HCT116 (cell line): Measurements from ENCODE around the gene INPP5E. TPM values are rescaled to one million over a fixed set of nuclear protein-coding genes. Genes with fewer than 3 reads are reported as not detected.

Experiments
- ATAC-seq: fragments of 200-7000 bp; cut with Tn5 transposase; 2 replicates; pipeline ENCODE4 v1.9.1; 2020; ENCODE audit warnings: mild to moderate bottlenecking, moderate library complexity
- BruUV-seq: library from RNA; stranded (reverse); fragments of 400-500 nt; replicated peaks from 2 replicates; lab custom pipeline; 2021; lab: Mats Ljungman, UMichigan
- CTCF ChIA-PET: fragments of 300-600 bp; sonication (Branson Sonifier 250); formaldehyde crosslinking; loops from one replicate; lab custom pipeline; 2021; ENCODE audit warnings: antibody characterized with exemption; lab: Charles Lee
- POLR2A ChIA-PET: fragments of 300-600, 350-600 bp; sonication (Branson Sonifier 250); formaldehyde crosslinking; loops from one replicate; lab custom pipeline; 2021; ENCODE audit warnings: antibody characterized with exemption; lab: Charles Lee
- RAD21 ChIA-PET, 2 experiments: fragments of 300-600 bp; sonication (Branson Sonifier 250); formaldehyde crosslinking; loops; one replicate each; lab custom pipeline; 2023; ENCODE audit warnings: low total read pairs in 2 of 2; ENCODE audit not compliant: uncharacterized antibody in 2 of 2, unreplicated experiment in 2 of 2, low non-redundant PET in 1 of 2; lab: Charles Lee
- DNase-seq: peaks from one replicate; pipeline ENCODE4 v3.0.0-alpha.2; 2010; ENCODE audit warnings: low read depth, low spot score
- H2AFZ ChIP-seq: fragments of 200-600 bp; shearing (Covaris generic), sonication (generic); 2 replicates; pipeline ENCODE4 v1.6.1; 2017; ENCODE audit warnings: low read depth, mixed run types, mixed read lengths, antibody characterized with exemption, low read length; ENCODE audit not compliant: poor library complexity, severe bottlenecking
- H3K27ac ChIP-seq: 2 replicates; pipeline ENCODE4 v1.5.1; 2012; ENCODE audit warnings: low read depth, low read length
- H3K27me3 ChIP-seq: fragments of 200-600 bp; sonication (generic); 2 replicates; pipeline ENCODE4 v1.6.1; 2016; ENCODE audit warnings: mixed run types, low read length, mixed read lengths; ENCODE audit not compliant: insufficient read depth
- H3K36me3 ChIP-seq, 2 experiments: fragments of 200-500 bp in 1 of 2; fragments of 200-600 bp in 1 of 2; sonication (Bioruptor generic) in 1 of 2; sonication (generic) in 1 of 2; 2 replicates each; pipeline versions ENCODE4 v1.5.1 to v1.6.1; 2014 to 2016; ENCODE audit warnings: low read length in 2 of 2, inconsistent platforms in 1 of 2, mixed read lengths in 1 of 2, mixed run types in 1 of 2; ENCODE audit not compliant: insufficient read depth in 2 of 2, control insufficient read depth in 1 of 2
- H3K4me1 ChIP-seq, 2 experiments: fragments of 200-600 bp in 1 of 2; sonication (generic) in 1 of 2; 2 replicates each; pipeline versions ENCODE4 v1.5.1 to v1.6.1; 2012 to 2017; ENCODE audit warnings: low read length in 2 of 2, inconsistent platforms in 1 of 2, mild to moderate bottlenecking in 1 of 2, mixed read lengths in 1 of 2, mixed run types in 1 of 2, moderate library complexity in 1 of 2; ENCODE audit not compliant: insufficient read depth in 2 of 2, control insufficient read depth in 1 of 2
- H3K4me2 ChIP-seq: fragments of 200-600 bp; sonication (generic); 2 replicates; pipeline ENCODE4 v1.6.1; 2017; ENCODE audit warnings: mixed run types, low read length, mixed read lengths
- H3K4me3 ChIP-seq, 2 experiments: fragments of 200-600 bp in 1 of 2; sonication (generic) in 1 of 2; replicated peaks in 1 of 2; 2 replicates each; pipeline ENCODE4 v1.5.1; 2011 to 2016; ENCODE audit warnings: low read length in 2 of 2, control low read depth in 1 of 2, low read depth in 1 of 2, mild to moderate bottlenecking in 1 of 2, mixed read lengths in 1 of 2, mixed run types in 1 of 2
- H3K79me2 ChIP-seq: fragments of 200-600 bp; sonication (generic); 2 replicates; pipeline ENCODE4 v1.6.1; 2017; ENCODE audit warnings: mild to moderate bottlenecking, mixed run types, low read length, moderate library complexity, mixed read lengths; ENCODE audit not compliant: insufficient read depth
- H3K9ac ChIP-seq: fragments of 200-600 bp; sonication (generic); 2 replicates; pipeline ENCODE4 v1.6.1; 2016; ENCODE audit warnings: low read length, mixed read lengths
- H3K9me2 ChIP-seq: fragments of 200-600 bp; sonication (generic), shearing (Covaris generic); 2 replicates; pipeline ENCODE4 v1.6.1; 2017; ENCODE audit warnings: mixed run types, mild to moderate bottlenecking, moderate library complexity; ENCODE audit not compliant: insufficient read depth
- H3K9me3 ChIP-seq, 2 experiments: fragments of 200-500 bp in 1 of 2; fragments of 200-600 bp in 1 of 2; sonication (Bioruptor generic) in 1 of 2; sonication (generic) in 1 of 2; 2 replicates each; pipeline ENCODE4 v1.6.1; 2014 to 2017; ENCODE audit warnings: low read length in 2 of 2, mixed read lengths in 2 of 2, inconsistent platforms in 1 of 2, low read depth in 1 of 2, mild to moderate bottlenecking in 1 of 2, mixed run types in 1 of 2, moderate library complexity in 1 of 2; ENCODE audit not compliant: control insufficient read depth in 1 of 2, insufficient read depth in 1 of 2
- H4K20me1 ChIP-seq: fragments of 200-600 bp; sonication (generic), shearing (Covaris generic); 2 replicates; pipeline ENCODE4 v1.6.1; 2017; ENCODE audit warnings: mixed run types, mild to moderate bottlenecking, moderate library complexity; ENCODE audit not compliant: insufficient read depth
- ATF3 ChIP-seq: IDR thresholded peaks from 2 replicates; pipeline ENCODE4 v1.6.1; 2012
- CBX3 ChIP-seq: IDR thresholded peaks from 2 replicates; pipeline ENCODE4 v1.6.1; 2012; ENCODE audit warnings: low read depth
- CEBPB ChIP-seq: IDR thresholded peaks from 2 replicates; pipeline ENCODE4 v1.6.1; 2012; ENCODE audit warnings: low read depth
- JUND ChIP-seq: IDR thresholded peaks from 2 replicates; pipeline ENCODE4 v1.6.1; 2012
- POLR2A ChIP-seq: IDR thresholded peaks from 2 replicates; pipeline ENCODE4 v1.7.0; 2011; ENCODE audit warnings: borderline replicate concordance; ENCODE audit not compliant: insufficient read depth, insufficient read length; ENCODE audit errors: extremely low read depth
- POLR2AphosphoS5 ChIP-seq: IDR thresholded peaks from 2 replicates; pipeline ENCODE4 v1.6.1; 2011; ENCODE audit warnings: mild to moderate bottlenecking, low read depth, low read length, moderate library complexity
- RAD21 ChIP-seq: IDR thresholded peaks from 2 replicates; pipeline ENCODE4 v1.6.1; 2012; ENCODE audit warnings: low read depth, mild to moderate bottlenecking
- SIN3A ChIP-seq: IDR thresholded peaks from 2 replicates; pipeline ENCODE4 v1.6.1; 2012; ENCODE audit warnings: low read depth
- ZFX ChIP-seq: fragments of 450-650 bp; IDR thresholded peaks from 2 replicates; pipeline ENCODE4 v1.6.1; 2017
- ZNF274 ChIP-seq: fragments of 200-500 bp; sonication (Bioruptor generic); IDR thresholded peaks from 2 replicates; pipeline ENCODE4 v1.6.1; 2014; ENCODE audit warnings: mild to moderate bottlenecking, low read depth, low read length, inconsistent platforms
- intact Hi-C: fragments of 100-400 bp; cut with micrococcal nuclease; formaldehyde crosslinking; loops from 2 replicates; pipeline ENCODE4 v1.10.0; 2022
- total RNA-seq: library from RNA; stranded (reverse); gene quantifications from one replicate; pipeline ENCODE4 v1.2.1, GENCODE V29; 2021; ENCODE audit not compliant: unreplicated experiment

INPP5E gene
- total RNA-seq, 1 experiment from 2014 or later = 23.8 TPM

DNA sequence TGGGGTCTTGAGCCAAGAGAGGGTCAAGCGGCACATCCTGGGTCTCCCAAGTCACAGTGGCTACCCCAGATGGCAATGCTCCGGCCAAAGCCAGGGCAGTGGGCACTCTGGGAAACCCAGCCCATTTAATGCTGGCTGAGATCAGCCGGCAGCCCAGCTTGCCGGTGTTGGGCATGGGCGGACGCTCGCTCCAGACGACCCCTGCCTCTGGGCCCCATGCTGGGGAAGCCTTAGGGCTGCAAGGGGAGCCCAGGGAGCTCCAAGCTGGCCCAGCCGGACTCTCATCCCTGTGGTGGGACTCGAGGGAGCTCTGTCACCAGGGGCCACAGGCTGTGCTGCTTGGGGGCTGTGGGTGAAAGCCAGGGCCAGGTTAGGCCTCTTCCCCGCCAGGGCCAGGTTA is 60.2 kb downstream of the INPP5E start:
- no peaks in the 10 kb centered on the region for H3K27me3 ChIP-seq
- H4K20me1 ChIP-seq = no peaks in the 10 kb centered on the region
- no peak overlapping the region for H3K9ac ChIP-seq
- CTCF ChIA-PET = no interaction called here
- RAD21 ChIA-PET = no interaction called here
- H2AFZ ChIP-seq = no peak overlapping the region
- DNase-seq = no peak
- H3K4me3 ChIP-seq = no peak overlapping the region
- TF ChIP-seq ATF3 (no peak), SIN3A (no peak), JUND (no peak), CEBPB (no peak), ZNF274 (no peak), POLR2AphosphoS5 (no peak), POLR2A (no peak)
- TF ChIP-seq, all 23 proteins: peak for 0
- Histone ChIP-seq H3K4me2 (no peak overlapping the region), H3K4me1 (no peaks in the 10 kb centered on the region), H3K9me2 (no peaks in the 10 kb centered on the region), H3K27ac (no peak overlapping the region), H3K36me3 (peaks cover 10 to 14% of the 10 kb centered on the region in 2 experiments; a peak in 3 of 4 replicates), H3K9me3 (no peaks in the 10 kb centered on the region), H3K79me2 (no peaks in the 10 kb centered on the region)
- no TSS peak for BruUV-seq
- intact Hi-C loops = no loop called here
- POLR2A ChIA-PET = no interaction called here
- ATAC-seq = no peak

- ChIA-PET RAD21 (no interaction called here), CTCF (no interaction called here), POLR2A (no interaction called here)
- no peak for TF ChIP-seq CBX3
- TF ChIP-seq ZFX = no peak
- no peak for TF ChIP-seq ZNF274
- TF ChIP-seq RAD21 = no peak
- TF ChIP-seq JUND = no peak
- H3K4me2 ChIP-seq = no peak overlapping the region
- no peaks in the 10 kb centered on the region for H3K9me3 ChIP-seq
- H3K4me3 ChIP-seq = no peak overlapping the region
- H2AFZ ChIP-seq = no peak overlapping the region
- no peaks in the 10 kb centered on the region for H3K9me2 ChIP-seq
- no peaks in the 10 kb centered on the region for H3K79me2 ChIP-seq
- no peaks in the 10 kb centered on the region for H3K4me1 ChIP-seq
- no peak for ATAC-seq
- no peaks in the 10 kb centered on the region for H4K20me1 ChIP-seq
- no peaks in the 10 kb centered on the region for H3K27me3 ChIP-seq
- DNase-seq = no peak
- H3K27ac ChIP-seq = no peak overlapping the region
- BruUV-seq = no TSS peak
- peaks cover 6 to 10% of the 10 kb centered on the region in 2 experiments; a peak in 3 of 4 replicates for H3K36me3 ChIP-seq
- intact Hi-C loops = no loop called here
- no peak overlapping the region for H3K9ac ChIP-seq
Observed at GRCh38 chr9:136379003-136379287, 60.7 kb downstream of the INPP5E start.

Other genes starting within 250 kb of the INPP5E start
- not detected for gene LHX3, start 234.7 kb downstream of the INPP5E start, total RNA-seq
- gene QSOX2, start 194.0 kb downstream of the INPP5E start, total RNA-seq = 34.6 TPM
- 4.6 TPM for gene CCDC187, start 135.8 kb downstream of the INPP5E start, total RNA-seq
- gene GPSM1, start 112.3 kb downstream of the INPP5E start, total RNA-seq = 26.4 TPM
- 21.9 TPM for gene DNLZ, start 76.1 kb downstream of the INPP5E start, total RNA-seq
- 1.2 TPM for gene CARD9, start 66.2 kb downstream of the INPP5E start, total RNA-seq
- gene SNAPC4, start 39.7 kb downstream of the INPP5E start, total RNA-seq = 20.4 TPM
- gene ENTR1, start 29.2 kb downstream of the INPP5E start, total RNA-seq = 119 TPM
- 116 TPM for gene PMPCA, start 29.2 kb downstream of the INPP5E start, total RNA-seq
- 49.8 TPM for gene SEC16A, start 43.2 kb upstream of the INPP5E start, total RNA-seq
- gene NOTCH1, start 106.2 kb upstream of the INPP5E start, total RNA-seq = 36.2 TPM
- gene EGFL7, start 223.1 kb upstream of the INPP5E start, total RNA-seq = 82.0 TPM
- 86.0 TPM for gene AGPAT2, start 247.6 kb upstream of the INPP5E start, total RNA-seq